K562 (cell line): Measurements from ENCODE around the gene SORBS2. TPM values are rescaled to one million over a fixed set of nuclear protein-coding genes. Genes with fewer than 3 reads are reported as not detected.
A peak's percentile ranks its signal among the peaks of the same experiment; 100 is the strongest.

Source experiments
- ATAC-seq: fragments of 200-7000 bp; cut with Tn5 transposase; 3 replicates; pipeline ENCODE4 v1.9.1; 2020; ENCODE audit warnings: moderate library complexity
- BruUV-seq: library from RNA; stranded (reverse); fragments of 400-500 nt; replicated peaks from 2 replicates; lab custom pipeline; 2021; lab: Mats Ljungman, UMichigan
- CTCF ChIA-PET: fragments of 300-600 bp; formaldehyde crosslinking; extraction: SDS; loops from one replicate; lab custom pipeline; 2021; ENCODE audit warnings: low intra/inter-chr PET ratio; lab: Yijun Ruan, JAX
- POLR2A ChIA-PET: fragments of 300-600, 350-650 bp; sonication (Branson Sonifier 250); formaldehyde crosslinking; extraction: SDS; loops from one replicate; lab custom pipeline; 2021; ENCODE audit warnings: antibody characterized with exemption, inconsistent platforms; lab: Yijun Ruan, JAX
- DNase-seq, 4 experiments: peaks; one replicate each; pipeline versions ENCODE4 v3.0.0 to v3.0.0-alpha.2; 2011 to 2018; ENCODE audit warnings: low spot score in 3 of 4, mixed read lengths in 3 of 4; ENCODE audit errors: extremely low read depth in 1 of 4
- FAIRE-seq: peaks from 2 replicates; lab custom pipeline; 2011; peaks lifted over from hg19 to GRCh38; lab: Jason Lieb, UNC
- H2AFZ ChIP-seq: 2 replicates; pipeline ENCODE4 v1.6.0; 2011; ENCODE audit warnings: low read depth, low read length, control low read depth, inconsistent platforms
- H3K27ac ChIP-seq: fragments of 200-600 bp; 3 replicates; pipeline ENCODE4 v1.8.0; 2011; ENCODE audit warnings: low read depth, mild to moderate bottlenecking, control low read depth, inconsistent platforms, low read length, moderate library complexity, mixed read lengths; ENCODE audit errors: extremely low read depth
- H3K27me3 ChIP-seq, 2 experiments: fragments of 300-600 bp in 1 of 2; 2 replicates in 1 of 2; 3 replicates in 1 of 2; pipeline versions ENCODE4 v1.6.0 to v1.8.0; 2011; ENCODE audit warnings: inconsistent platforms in 2 of 2, low read length in 2 of 2, mild to moderate bottlenecking in 1 of 2, mixed read lengths in 1 of 2, moderate library complexity in 1 of 2; ENCODE audit not compliant: control insufficient read depth in 2 of 2, insufficient read depth in 2 of 2
- H3K36me3 ChIP-seq: fragments of 300-600 bp; 3 replicates; pipeline ENCODE4 v1.8.0; 2011; ENCODE audit warnings: mild to moderate bottlenecking, low read length, inconsistent platforms; ENCODE audit not compliant: control insufficient read depth, insufficient read depth
- H3K4me1 ChIP-seq, 2 experiments: fragments of 200-600 bp in 1 of 2; replicated peaks in 1 of 2; 2 replicates in 1 of 2; 3 replicates in 1 of 2; pipeline versions ENCODE4 v1.5.1 to v1.8.0; 2011; ENCODE audit warnings: inconsistent platforms in 2 of 2, low read length in 2 of 2, mild to moderate bottlenecking in 1 of 2, mixed read lengths in 1 of 2, moderate library complexity in 1 of 2; ENCODE audit not compliant: control insufficient read depth in 2 of 2, insufficient read depth in 2 of 2
- H3K4me2 ChIP-seq: 2 replicates; pipeline ENCODE4 v1.6.1; 2011; ENCODE audit warnings: low read length, control low read depth, inconsistent platforms, mixed read lengths; ENCODE audit not compliant: insufficient read depth
- H3K4me3 ChIP-seq: fragments of 200-600 bp; sonication (generic), shearing (Covaris generic); 2 replicates; pipeline ENCODE4 v1.5.1; 2016; ENCODE audit warnings: control low read depth, inconsistent platforms
- H3K79me2 ChIP-seq: fragments of 200-600 bp; 3 replicates; pipeline ENCODE4 v1.8.0; 2011; ENCODE audit warnings: low read length, inconsistent platforms; ENCODE audit not compliant: control insufficient read depth, insufficient read depth
- H3K9ac ChIP-seq, 2 experiments: 2 replicates each; pipeline versions ENCODE4 v1.6.0 to v1.6.1; 2011; ENCODE audit warnings: low read depth in 2 of 2, low read length in 2 of 2, control low read depth in 1 of 2, inconsistent platforms in 1 of 2, mild to moderate bottlenecking in 1 of 2, mixed read lengths in 1 of 2; ENCODE audit not compliant: insufficient read depth in 1 of 2
- H3K9me1 ChIP-seq: one replicate; pipeline ENCODE4 v1.6.0; 2011; ENCODE audit warnings: inconsistent platforms, mild to moderate bottlenecking, low read length, moderate library complexity; ENCODE audit not compliant: control insufficient read depth, insufficient read depth
- H3K9me3 ChIP-seq: replicated peaks from 2 replicates; pipeline ENCODE4 v1.5.1; 2011; ENCODE audit warnings: low read depth, low read length, inconsistent platforms; ENCODE audit not compliant: control insufficient read depth, insufficient read depth
- H4K20me1 ChIP-seq: replicated peaks from 2 replicates; pipeline ENCODE4 v1.6.1; 2011; ENCODE audit warnings: low read length, inconsistent platforms, mixed read lengths; ENCODE audit not compliant: control insufficient read depth, insufficient read depth
- GTF3C2 ChIP-seq: IDR thresholded peaks from 3 replicates; pipeline ENCODE4 v1.6.1; 2011; ENCODE audit warnings: borderline replicate concordance, mild to moderate bottlenecking, moderate library complexity; ENCODE audit not compliant: insufficient read length; ENCODE audit errors: extremely low read depth
- MCM2 ChIP-seq: fragments of 450-650 bp; IDR thresholded peaks from 2 replicates; pipeline ENCODE4 v1.6.1; 2017; ENCODE audit warnings: low read depth, mild to moderate bottlenecking
- PBX2 ChIP-seq, 2 experiments: IDR thresholded peaks in 1 of 2; conservative IDR thresholded peaks in 1 of 2; 2 replicates each; pipeline ENCODE4 v1.6.1; 2016; ENCODE audit warnings: low read depth in 2 of 2, mild to moderate bottlenecking in 1 of 2, missing compliant biosample characterization in 1 of 2, missing genetic modification characterization in 1 of 2, moderate library complexity in 1 of 2
- RNF219 ChIP-seq: fragments of 250-450 bp; sonication (Bioruptor Pico); IDR thresholded peaks from 2 replicates; pipeline ENCODE4 v1.5.0; 2022; ENCODE audit warnings: mild to moderate bottlenecking
- TBP ChIP-seq: optimal IDR thresholded peaks from 2 replicates; pipeline ENCODE3; 2011; ENCODE audit warnings: low read depth, low read length, improper control_type of control experiment
- ZNF217 ChIP-seq: sonication (generic); formaldehyde crosslinking; IDR thresholded peaks from 2 replicates; pipeline ENCODE4 v1.8.0; 2022; ENCODE audit warnings: mild to moderate bottlenecking, missing genetic modification reagents
- ZSCAN32 ChIP-seq: fragments of 450-650 bp; formaldehyde crosslinking; IDR thresholded peaks from 2 replicates; pipeline ENCODE4 v1.4.0; 2020; ENCODE audit warnings: mild to moderate bottlenecking, moderate library complexity
- WGBS: fragments of 100-300 bp; shearing (Covaris generic); methylation state at CpG from one replicate; pipeline ENCODE4 v1.1.6; 2016; ENCODE audit warnings: low coverage, mixed read lengths; ENCODE audit not compliant: insufficient coverage; ENCODE audit errors: missing lambda C conversion rate; 5-methylcytosine and 5-hydroxymethylcytosine counted together
- in situ Hi-C: fragments of 300-500 bp; cut with MboI; formaldehyde crosslinking; loops from 4 replicates; pipeline ENCODE4 v1.15.0; 2018; ENCODE audit warnings: inconsistent platforms, mixed read lengths
- intact Hi-C: fragments of 100-400 bp; cut with micrococcal nuclease; formaldehyde crosslinking; loops from 2 replicates; pipeline ENCODE4 v1.14.2; 2022
- polyA plus RNA-seq, 8 experiments: library from polyadenylated mRNA; depleted of rRNA in 4 of 8; stranded (reverse) in 5 of 8; unstranded in 3 of 8; fragments of >200 nt; fragmentation: Nextera tagmentation in 2 of 8; fragmentation: Illumina TruSeq in 1 of 8; extraction: Ambion mirVana in 2 of 8; extraction: Trizol in 1 of 8; gene quantifications; 2 replicates each; pipeline versions ENCODE4 v1.2.1 to v1.2.3, GENCODE V29; 2011 to 2014; ENCODE audit warnings: inconsistent platforms in 1 of 8, missing spikeins in 1 of 8
- total RNA-seq, 7 experiments: library from RNA; depleted of rRNA in 6 of 7; stranded (reverse); fragments of >200 nt in 6 of 7; fragmentation: Illumina TruSeq in 2 of 7; extraction: Trizol in 2 of 7; gene quantifications; 2 replicates each; pipeline versions ENCODE4 v1.2.1 to v1.2.3, GENCODE V29; 2011 to 2021; ENCODE audit warnings: low replicate concordance in 1 of 7

SORBS2 gene
- total and polyA plus RNA-seq, 9 of the 15 experiments (the other 6 are each of a cell fraction or from before 2014, with no cell fraction given), result 0.29 TPM; not detected in 8

GRCh38 chr4:185560316-185560715 is 251.7 kb downstream of the SORBS2 start:
- Histone ChIP-seq H2AFZ (peak overlapping the region; percentile 70; the same call in 1 of the 2 replicates), H3K4me2 (peak overlapping the region; percentile 49; the same call in 1 of the 2 replicates), H3K9me1 (no peaks in the 10 kb centered on the region), H3K36me3 (no peaks in the 10 kb centered on the region), H3K27me3 (peaks cover 0 to 4% of the 10 kb centered on the region in 2 experiments; a peak in 1 of 5 replicates), H3K9ac (no peak overlapping the region), H3K27ac (no peak overlapping the region; the same call in 2 of the 3 replicates), H3K4me3 (no peak overlapping the region), H3K79me2 (no peaks in the 10 kb centered on the region), H3K9me3 (no peaks in the 10 kb centered on the region), H4K20me1 (no peaks in the 10 kb centered on the region), H3K4me1 (peaks cover 0 to 4% of the 10 kb centered on the region in 2 experiments; a peak in 3 of 5 replicates)
- WGBS, result 50% methylated on average over 4 of the region's 5 CpGs
- DNase-seq, result no peak
- TF ChIP-seq MCM2 (no peak), PBX2 (CRISPR knock-in tag; IDR thresholded peaks at IDR 0.05; ENCODE audit: low read depth) (no peak), PBX2 (tag; conservative IDR thresholded peaks at IDR 0.05; ENCODE audit: low read depth) (no peak), ZSCAN32 (CRISPR knock-in tag) (no peak), GTF3C2 (no peak), ZNF217 (CRISPR knock-in tag) (no peak), RNF219 (no peak), TBP (no peak)
- ATAC-seq, result no peak
- in situ Hi-C loops, result no loop called here
- no peak for FAIRE-seq
- BruUV-seq, result no TSS peak
- CTCF ChIA-PET, result no interaction called here
- intact Hi-C loops, result no loop called here
- POLR2A ChIA-PET, result no interaction called here
